Measurements from ENCODE around the gene MRPL2.

- no peak for TF ChIP-seq POLR2A (IDR thresholded peaks at IDR 0.05)
- TF ChIP-seq CTCF (IDR thresholded peaks at IDR 0.05) = no peak
- no peak for TF ChIP-seq POLR2AphosphoS5 (IDR thresholded peaks at IDR 0.05)
Measured at GRCh38 chr6:43040542-43041257, 18.5 kb downstream of the MRPL2 start.

Data from breast epithelium (tissue), 3 donors.